LoVo (cell line): ENCODE data around the gene SNAPC5.
"Not testable (repeated sequence)": the region's sequence is repeated elsewhere in the genome, so short reads cannot be mapped to it uniquely, and the experiment has no call there.

Source experiments
- DNase-seq: peaks from one replicate; pipeline ENCODE4 v3.0.0-alpha.2; 2016; ENCODE audit warnings: low spot score

SNAPC5 gene, protein sequence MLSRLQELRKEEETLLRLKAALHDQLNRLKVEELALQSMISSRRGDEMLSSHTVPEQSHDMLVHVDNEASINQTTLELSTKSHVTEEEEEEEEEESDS

DNA sequence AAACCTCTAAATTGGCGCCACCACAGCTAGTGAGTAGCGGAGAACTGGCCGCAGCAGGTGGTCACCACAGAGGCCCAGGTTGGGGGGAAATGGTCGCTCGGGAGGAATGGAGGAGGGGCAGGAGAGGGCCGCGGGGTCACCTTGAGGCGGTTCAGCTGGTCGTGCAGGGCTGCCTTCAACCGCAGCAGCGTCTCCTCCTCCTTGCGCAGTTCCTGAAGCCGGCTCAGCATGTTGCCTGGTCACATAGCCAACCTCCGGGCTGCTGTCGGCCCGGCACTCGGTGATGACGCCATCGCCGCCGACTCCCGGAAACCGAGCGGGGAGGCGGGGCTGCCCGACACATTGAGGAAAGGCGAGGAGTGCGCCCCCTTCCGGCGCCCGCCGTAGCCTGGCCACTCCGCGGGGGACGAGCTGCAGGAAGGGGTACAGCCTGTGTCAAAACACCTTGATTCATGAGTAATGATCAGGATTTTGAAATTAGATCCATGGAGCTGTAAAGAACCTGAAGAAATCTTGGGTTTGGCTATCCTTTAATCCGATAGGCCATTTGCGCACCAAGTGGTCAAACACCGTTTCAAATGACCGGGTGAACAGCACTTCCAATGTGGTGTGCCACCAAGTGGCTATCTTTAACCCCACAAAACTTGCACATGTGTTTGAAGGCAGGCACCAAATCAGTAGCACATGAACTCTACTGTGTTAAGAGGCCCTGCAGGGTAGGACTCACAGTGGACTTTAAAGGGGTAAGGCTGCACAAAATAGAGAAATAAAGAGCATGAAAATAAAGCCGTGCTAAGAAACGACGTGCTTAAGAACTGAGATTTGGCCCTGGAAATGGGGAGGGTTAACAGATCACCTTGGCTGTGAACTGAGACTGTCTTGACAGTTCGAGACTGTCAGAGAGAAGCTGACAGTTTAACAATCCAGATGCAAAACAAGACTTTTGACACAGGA lies at the start of gene SNAPC5:
Gene SNAPC5, minus strand, starts transcription at position 261 of the 954 bp plus-strand sequence. Its CDS starts 31 bp downstream, at position 230.
- peak; percentile 97 for DNase-seq

DNA sequence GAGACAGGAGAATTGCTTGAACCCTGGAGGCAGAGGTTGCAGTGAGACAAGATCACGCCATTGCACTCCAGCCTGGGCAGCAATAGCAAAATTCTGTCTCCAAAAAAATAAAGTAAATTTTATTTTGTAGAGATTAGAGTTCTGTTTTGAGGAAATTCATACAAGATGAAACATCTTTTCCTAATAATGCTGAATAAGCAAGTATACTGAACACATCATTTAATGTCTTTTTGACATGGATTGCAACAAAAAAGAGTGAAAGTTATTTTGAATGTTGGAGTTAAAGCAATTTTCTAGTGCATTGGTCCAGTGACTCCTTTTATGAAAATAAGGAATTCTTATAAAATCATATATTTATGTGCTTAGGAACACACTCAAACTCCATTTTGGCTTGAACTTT lies 47.7 kb upstream of the SNAPC5 start:
- DNase-seq, result no peak

DNA sequence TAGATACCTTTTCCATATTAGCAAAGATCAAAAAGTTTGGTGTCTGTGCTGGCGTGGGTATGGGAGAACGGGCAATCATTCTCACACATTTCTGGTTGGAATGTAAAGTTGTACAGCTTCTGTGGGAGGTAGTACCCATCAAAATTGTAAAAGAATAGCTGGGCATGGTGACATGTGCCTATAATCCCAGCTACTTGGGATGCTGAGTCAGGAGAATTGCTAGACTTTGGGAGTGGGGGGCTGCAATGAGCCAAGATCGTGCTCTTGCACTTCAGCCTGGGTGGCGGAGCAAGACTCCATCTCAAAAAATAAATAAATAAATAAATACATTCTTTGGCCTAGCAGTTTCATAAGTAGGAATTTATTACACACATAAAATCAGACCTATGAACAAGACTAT lies 45.3 kb upstream of the SNAPC5 start:
- DNase-seq, result no peak

DNA sequence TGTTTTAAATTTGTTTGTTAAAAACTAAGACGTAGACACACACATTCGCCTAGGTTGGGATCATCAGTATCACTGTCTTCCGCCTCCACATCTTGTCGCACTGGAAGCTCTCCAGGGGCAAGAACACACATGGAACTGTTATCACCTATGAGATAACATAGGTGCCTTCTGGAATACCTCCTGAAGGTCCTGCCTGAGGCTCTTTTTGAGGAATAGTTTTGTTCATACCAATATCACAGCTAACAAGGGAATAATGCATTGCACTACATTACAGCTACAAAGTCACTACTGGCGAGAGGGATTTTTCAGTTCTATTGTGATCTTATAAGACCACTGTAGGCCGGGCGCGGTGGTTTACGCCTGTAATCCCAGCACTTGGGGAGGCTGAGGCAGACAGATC lies 37.5 kb upstream of the SNAPC5 start:
- no peak for DNase-seq

DNA sequence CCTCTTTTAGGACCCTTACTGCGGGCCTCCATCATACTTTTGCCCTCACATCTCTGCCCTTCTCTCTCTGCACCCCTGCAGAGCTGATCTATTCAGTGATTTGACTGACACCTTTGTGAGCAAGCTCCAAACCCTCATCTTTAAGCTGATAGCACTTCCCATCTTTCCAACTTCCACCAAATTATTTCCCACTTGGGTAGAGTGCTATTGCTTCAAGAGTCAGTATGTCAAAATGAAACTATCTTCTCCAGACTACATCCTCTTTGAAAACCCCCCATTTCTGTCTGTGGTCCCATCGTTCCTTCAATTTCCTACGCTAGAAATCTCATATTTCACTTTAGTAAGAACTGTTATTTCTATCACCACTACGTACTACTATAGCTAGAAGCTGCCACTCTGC lies 27.3 kb upstream of the SNAPC5 start:
- no peak for DNase-seq

DNA sequence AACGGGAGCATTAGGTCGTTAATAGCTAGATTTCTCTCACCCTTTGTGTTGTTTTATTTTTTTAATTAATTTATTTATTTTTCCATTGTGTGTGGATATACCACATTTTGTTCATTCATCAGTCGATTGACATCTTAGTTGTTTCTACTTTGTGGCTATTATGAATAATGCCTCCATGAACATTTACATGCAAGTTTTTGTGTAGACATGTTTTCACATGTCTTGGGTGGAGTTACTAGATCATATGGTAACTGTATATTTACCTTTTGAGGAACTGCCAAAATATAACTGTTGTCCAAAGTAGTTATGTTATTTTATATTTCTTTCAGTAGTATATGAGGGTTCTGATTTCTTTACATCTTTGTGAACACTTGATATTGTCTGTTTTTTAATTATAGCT lies 26.4 kb upstream of the SNAPC5 start:
- DNase-seq, result no peak

DNA sequence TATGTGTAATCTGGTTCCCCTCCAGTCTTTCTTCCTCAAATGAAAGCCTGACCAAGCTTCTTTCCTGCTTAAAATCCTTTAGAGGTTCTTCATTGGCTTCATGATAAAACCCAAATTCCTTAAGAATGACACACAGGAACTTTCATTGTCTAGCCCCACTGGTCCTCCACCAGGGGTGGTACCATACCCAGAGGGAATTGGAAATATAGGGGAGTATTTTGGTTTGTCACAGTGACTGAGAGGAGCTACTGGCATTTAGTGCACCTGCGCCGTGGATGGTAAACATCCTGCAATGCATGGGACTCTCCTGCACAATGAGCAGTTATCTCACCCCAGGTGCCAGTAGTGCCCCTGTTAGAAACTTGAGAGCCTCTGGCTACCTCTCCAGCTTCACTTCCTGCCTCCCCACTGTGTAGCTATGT lies 18.4 kb upstream of the SNAPC5 start:
- no peak for DNase-seq

DNA sequence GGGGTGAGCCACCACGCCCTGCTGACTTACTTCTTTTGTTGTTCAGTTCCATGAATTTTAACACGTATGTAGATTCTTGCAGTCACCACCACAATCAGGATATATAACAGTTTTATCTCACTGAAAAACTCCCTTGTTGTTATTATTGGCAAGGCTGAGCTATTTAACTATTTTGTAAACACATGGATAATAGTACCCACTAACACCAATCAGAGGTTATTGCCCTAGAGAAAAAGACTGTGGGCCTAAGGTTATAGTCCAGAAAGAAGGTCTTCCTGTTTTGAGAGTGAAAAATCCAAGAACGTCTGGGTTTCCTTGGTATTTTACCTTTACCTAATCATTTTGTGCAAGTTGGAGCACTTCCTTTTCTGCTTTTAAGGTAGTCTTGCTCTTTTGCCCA lies 17.0 kb upstream of the SNAPC5 start:
- no peak for DNase-seq

DNA sequence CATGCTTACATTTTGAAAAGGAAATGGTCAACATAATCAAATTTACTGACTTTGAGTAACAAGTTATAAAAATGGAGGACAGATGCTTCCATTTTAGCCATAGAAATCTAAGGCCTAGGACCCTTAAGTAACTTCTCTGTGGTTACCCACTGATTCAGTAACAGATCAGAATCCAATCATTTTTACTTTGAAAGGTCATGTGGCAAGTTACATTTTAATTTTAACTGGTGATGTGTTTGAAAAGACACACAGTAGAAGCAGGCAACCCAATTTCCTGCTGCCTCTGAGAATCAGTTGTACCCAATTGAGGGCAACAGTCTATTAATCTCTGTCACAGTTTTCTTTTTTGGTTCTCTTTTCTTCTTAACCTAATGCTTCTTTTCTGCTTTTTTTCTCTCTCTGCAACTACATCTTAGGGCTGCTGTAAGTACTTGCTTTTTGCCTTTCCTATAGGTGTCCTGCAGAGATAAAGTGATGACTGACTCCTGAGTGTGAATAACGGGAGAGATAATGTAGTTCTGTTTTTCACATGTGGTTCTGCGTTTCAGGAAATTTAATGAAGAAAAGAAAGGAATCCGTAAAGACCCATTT lies 10.8 kb upstream of the SNAPC5 start:
- DNase-seq, result no peak

DNA sequence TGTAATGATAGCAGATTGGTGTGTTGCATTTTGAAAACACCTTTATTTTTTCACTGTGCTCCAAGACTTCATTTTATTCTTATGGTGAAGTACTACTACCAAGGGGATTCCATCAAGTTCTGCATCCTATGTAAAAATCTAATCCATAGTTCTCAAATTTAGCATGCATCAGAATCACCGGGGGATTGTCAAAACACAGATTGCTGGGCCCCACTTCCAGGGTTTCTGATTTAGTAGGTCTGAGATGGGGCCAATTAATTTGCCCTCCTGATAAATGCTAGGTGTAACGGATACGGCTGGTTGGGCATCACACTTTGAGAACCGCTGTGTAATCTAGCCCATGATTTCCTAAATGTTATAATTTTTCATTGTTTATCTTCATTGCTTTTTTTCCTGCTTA lies 8.3 kb upstream of the SNAPC5 start:
- no peak for DNase-seq

DNA sequence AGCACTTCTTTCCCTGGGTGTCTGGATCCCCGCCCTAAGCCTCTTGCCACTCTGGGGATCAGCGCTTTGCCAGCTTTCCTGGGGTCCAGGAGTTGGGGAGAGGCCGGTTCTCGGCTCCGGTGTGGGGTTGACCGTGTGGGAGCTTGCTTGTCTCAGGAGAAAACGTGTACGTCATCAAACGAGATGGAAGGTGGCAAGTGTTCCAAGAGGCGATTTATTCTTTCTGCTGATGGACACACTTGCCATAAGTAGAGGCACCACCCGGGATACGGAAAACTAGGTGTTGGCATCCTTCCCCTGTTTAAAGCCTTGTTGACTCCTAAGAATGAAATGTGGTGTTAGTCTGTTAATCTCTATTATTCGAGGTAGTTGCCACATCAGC lies 7.9 kb upstream of the SNAPC5 start:
- no peak for DNase-seq

DNA sequence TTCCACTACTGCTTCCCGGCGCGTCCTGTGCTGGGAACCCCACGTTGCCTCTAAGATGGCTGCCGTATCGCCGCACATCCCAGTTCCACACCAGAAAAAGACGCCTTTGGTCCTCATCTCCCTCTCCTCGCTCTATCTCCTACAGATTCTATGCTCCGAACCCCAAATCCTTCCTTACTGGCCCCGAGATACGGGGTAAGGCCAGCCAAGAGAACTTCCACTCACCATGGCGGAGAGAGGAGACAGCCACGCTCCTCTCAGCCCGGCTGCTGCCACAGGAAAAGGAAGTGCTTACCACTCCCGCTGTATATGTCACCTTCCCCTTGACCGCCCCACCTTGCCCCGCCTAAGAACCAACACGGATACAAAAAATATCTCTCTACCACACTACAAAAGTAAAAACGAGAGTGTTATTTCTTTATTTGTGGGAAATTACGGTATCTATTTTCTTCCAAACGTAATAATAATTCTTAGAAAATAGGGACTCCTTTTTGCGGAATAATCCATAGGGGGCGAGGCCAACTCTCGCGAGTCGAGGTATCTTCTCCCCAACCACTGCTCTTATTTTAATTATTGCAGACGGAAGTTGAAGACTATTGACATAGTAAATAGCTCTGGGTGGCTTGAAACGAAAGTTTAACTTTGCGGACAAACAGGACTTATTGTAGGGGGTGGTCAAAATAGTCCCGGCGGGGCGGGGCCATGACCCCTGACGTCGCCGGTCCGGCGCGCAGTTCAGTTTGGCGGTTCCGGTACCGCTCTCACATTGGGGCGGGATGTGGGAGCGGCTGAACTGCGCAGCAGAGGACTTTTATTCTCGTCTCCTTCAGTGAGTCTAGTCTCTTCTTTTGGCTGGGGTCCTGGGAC lies 7.2 kb upstream of the SNAPC5 start, which contains the start of the genes RPL4 and ZWILCH:
Gene RPL4, minus strand, starts transcription at position 293 of the 867 bp plus-strand sequence. Its CDS starts 65 bp downstream, at position 228.
Gene ZWILCH, plus strand, starts transcription at position 764 of the 867 bp plus-strand sequence. Its CDS starts 13 bp downstream, at position 777.
- DNase-seq, result peak; percentile 95

DNA sequence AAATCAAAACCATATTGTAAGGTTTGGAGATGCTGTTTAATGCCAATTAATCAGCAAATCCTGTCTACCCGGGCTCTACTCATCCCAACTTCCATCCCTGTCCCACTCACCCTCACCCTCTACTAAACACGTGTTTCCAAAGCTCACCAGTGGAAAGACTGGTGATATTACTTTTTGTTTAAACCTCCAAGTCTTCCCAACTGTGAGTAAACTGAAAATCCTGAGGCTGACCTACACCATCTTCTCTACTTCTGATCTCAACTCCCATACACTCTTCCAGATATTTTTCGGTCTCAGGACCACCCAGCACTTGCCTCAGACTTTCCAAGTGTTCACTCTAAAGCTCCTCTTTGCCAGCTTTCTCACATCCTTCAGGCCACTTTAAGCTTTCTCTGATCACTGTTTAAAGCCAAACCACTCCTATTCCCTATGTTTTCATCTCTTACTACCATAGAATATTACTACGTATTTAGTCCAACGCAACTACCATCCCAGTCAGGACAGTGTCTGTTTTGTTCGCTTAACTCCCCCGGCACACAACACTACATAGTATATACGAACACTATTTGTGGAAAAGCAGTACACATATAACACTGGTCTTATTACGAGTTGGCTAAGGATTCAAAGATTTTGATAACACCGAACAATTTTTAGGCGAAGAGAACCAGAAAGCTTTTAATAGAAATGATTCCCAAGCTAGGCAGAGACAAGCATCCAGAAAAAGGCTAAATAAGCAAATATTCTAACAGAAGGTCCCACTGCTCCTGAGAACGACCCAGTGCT lies 6.4 kb upstream of the SNAPC5 start:
- no peak for DNase-seq

DNA sequence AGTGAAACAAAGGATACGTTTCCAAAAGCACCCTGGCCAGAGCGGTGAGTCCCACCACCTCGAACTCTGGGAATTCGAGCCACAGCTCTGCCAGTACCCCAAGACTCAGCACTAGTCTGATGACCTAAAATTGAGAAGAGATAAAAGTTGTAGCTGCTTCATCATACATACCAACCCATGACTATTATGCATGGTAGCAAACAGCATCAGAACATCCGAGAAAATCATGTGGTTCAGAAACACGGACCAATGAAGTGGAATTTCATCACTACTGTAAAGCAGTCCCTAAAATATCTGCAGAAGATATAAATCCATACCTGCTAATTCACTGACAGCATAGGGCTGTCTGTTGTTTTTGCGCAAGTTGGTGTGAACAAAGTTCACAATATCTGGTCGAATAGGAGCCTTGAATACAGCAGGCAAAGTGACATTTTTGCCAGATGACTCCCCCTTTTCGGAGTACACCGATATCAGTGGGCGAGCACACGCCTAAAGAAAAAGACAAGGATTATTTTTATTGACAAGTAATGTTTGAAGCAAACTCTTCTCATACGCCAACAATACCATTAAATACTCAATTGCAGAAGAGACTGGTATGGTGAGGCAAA lies 5.6 kb upstream of the SNAPC5 start:
- DNase-seq, result not testable (repeated sequence)

DNA sequence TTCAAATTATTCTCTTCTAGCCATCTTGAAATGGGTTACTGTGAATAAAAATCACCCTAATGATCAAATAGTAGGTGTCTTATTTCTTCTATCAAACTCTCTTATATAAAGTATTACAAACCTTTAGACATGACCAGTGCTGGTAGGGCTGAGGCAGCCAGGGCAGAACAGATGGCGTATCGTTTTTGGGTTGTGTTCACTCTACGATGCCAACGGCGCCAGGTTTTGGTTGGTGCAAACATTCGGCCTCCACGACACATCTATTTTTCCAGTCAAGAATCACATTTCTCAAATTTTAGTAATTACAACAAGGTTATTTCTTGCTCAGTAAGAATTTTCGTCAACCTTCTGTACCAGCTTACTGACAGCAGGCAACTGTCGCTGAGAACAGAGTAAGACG lies 4.9 kb upstream of the SNAPC5 start:
- no peak for DNase-seq

DNA sequence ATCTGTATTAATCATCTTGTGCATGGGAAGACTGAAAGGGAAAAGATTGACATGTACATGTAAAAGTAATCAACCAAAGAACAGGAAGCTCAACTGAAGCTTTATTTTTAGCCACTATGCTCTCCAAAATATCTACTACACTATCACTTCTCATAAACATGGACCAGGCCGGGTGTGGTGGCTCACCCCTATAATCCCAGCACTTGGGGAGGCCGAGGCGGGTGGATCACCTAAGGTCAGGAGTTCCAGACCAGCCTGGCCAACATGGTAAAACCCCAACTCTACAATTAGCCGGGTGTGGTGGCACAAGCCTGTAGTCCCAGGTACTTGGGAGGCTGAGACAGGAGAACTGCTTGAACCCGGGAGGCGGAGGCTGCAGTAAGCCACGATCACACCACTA lies 2.8 kb upstream of the SNAPC5 start:
- not testable (repeated sequence) for DNase-seq

DNA sequence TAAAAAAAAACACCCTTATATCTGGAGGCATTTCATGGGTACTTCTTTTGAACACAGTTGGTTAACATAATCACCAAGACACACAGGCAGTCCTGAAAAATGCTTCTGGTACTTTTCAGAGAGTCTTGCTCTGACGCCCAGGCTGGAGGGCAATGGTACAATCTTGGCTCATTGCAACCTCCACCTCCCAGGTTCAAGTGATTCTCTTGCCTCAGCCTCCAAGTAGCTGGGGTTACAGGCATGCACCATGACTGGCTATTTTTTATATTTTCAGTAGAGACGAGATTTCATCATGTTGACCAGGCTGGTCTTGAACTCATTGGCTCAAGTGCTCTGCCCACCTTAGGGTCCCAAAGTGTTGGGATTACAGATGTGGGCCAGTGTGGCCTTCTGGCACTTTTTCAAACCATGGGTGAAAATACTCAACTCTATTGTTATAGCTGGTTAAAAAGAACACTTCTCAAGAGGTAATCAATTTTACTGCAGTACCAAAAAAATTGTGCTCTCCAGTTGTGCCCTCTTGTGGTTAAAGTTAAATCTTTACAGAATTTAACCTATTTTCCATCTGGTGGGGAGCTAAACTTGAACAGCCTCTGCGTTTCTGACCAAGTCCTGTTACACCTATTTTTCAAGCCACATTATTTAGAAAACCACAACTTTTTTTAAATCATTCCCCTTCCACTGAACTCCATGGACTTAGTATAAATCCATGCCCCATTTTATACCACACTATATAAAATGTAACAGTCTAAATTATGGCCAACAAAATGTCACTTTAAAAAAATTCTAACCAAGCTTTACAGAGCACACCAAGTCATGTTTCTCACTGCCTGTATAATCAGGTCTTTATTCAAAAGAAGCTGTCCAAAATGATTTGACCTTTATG lies 1.2 kb upstream of the SNAPC5 start:
- peak; percentile 47 for DNase-seq

DNA sequence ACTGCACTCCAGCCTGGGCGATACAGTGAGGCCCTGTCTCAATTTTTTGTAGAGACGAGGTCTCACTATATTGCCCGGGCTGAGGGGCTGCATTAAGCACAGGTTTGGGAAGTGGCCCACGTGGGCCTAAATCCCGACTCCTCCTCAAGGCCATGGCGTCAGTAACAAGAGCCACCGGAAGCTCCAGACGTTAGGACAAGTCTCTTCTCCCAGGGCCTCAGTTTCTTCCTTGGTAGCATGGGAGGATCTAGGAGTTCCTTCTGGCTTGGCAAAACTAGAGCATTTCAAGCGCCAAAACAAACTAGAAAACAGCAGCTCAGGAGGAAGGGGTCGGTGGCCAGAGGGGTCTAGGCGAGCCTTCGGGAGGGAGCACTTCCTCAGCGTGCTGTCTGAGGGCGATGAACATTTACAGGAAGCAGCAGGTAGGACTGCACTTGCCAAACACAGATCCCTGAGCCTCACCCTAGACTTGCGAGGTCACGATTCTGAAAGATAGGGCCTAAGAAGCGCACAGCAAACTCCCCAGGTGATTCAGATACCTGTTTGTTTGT lies 536 bp downstream of the SNAPC5 start:
- DNase-seq, result peak; percentile 56

DNA sequence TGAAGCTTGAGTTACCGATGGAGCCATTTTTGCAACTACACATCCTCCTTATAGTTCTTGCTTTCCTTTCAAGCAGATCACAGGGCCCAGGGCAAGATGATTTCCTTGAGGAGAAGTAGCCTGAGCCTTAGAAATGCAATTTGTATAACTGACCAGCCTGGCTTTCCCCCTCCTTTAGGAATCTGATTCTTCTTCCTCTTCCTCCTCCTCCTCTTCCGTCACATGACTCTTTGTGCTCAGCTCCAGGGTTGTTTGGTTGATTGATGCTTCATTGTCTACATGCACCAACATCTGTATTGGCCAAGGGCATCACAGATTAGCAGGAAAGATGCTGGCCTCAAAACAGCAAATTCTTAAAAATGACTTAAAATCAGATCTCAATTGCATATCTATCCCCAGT lies 3.3 kb downstream of the SNAPC5 start:
- DNase-seq, result no peak
